ENCODE measurements around the gene KRTAP10-4. TPM values are rescaled to one million over a fixed set of nuclear protein-coding genes. Genes with fewer than 3 reads are reported as not detected.

The KRTAP10-4 gene
- total RNA-seq, 1 experiment from 2014 or later: not detected

DNA sequence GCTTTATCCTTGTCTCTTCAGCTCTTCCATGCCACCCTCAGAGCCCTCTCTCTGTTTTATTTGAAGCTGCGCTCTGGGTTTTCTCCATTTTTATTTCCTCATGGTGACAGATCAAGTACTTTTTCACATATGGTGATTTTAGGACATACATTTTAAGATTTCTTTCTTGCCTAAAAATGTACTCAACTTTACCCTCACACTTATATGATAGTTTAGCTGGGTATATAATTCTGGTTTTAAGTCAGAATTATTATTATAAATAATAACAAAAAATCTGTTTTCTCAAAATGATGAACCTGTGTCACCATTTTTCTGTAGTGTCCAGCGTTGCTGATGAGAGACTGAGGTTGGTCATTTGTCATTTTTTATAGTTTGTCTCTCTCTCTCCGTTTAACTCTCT lies 7.6 kb downstream of the KRTAP10-4 start:
- Mint-ChIP-seq H3K4me1 (ENCODE audit: insufficient read depth, unreplicated experiment) (no peaks in the 10 kb centered on the region), H3K9me3 (ENCODE audit: unreplicated experiment) (peaks cover 16% of the 10 kb centered on the region), H3K27ac (ENCODE audit: low read depth, unreplicated experiment) (no peak overlapping the region), H3K36me3 (ENCODE audit: insufficient read depth, unreplicated experiment) (no peaks in the 10 kb centered on the region), H3K4me3 (ENCODE audit: unreplicated experiment) (no peak overlapping the region), H3K27me3 (ENCODE audit: insufficient read depth, unreplicated experiment) (peaks cover 40% of the 10 kb centered on the region)
- intact Hi-C loops (cut with micrococcal nuclease): no loop called here
- CTCF ChIA-PET: no interaction called here
- TF ChIP-seq, protein P1, sequence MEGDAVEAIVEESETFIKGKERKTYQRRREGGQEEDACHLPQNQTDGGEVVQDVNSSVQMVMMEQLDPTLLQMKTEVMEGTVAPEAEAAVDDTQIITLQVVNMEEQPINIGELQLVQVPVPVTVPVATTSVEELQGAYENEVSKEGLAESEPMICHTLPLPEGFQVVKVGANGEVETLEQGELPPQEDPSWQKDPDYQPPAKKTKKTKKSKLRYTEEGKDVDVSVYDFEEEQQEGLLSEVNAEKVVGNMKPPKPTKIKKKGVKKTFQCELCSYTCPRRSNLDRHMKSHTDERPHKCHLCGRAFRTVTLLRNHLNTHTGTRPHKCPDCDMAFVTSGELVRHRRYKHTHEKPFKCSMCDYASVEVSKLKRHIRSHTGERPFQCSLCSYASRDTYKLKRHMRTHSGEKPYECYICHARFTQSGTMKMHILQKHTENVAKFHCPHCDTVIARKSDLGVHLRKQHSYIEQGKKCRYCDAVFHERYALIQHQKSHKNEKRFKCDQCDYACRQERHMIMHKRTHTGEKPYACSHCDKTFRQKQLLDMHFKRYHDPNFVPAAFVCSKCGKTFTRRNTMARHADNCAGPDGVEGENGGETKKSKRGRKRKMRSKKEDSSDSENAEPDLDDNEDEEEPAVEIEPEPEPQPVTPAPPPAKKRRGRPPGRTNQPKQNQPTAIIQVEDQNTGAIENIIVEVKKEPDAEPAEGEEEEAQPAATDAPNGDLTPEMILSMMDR (IDR thresholded peaks at IDR 0.05; ENCODE audit: unreplicated experiment): no peak
- DNase-seq (ENCODE audit: unreplicated experiment): no peak
- POLR2A ChIA-PET: no interaction called here
- BruUV-seq (replicated peaks): no TSS peak

DNA sequence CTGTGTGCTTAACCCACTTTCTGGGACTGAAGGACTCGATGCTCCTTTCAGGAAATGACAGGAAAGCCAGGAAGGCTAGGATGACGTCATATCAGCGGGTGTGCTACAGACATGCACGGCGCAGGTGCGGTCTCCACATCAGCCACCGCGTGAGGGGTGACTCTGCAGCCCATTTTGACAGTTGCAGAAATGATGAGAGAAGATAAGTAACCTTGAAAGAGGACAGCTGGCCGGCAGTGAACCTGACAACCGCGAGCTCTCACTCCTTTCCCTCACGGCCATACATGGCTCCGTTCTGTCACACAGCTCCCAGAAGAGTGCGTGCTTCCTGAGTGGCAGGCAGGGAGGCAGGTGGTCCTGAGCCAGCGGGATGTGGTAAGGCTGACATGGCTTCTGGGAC lies 8.5 kb downstream of the KRTAP10-4 start:
- POLR2A ChIA-PET: no interaction called here
- CTCF ChIA-PET: no interaction called here
- Mint-ChIP-seq H3K4me1 (ENCODE audit: insufficient read depth, unreplicated experiment) (no peaks in the 10 kb centered on the region), H3K27ac (ENCODE audit: low read depth, unreplicated experiment) (no peak overlapping the region), H3K27me3 (ENCODE audit: insufficient read depth, unreplicated experiment) (peaks cover 49% of the 10 kb centered on the region), H3K36me3 (ENCODE audit: insufficient read depth, unreplicated experiment) (no peaks in the 10 kb centered on the region), H3K9me3 (ENCODE audit: unreplicated experiment) (peaks cover 14% of the 10 kb centered on the region), H3K4me3 (ENCODE audit: unreplicated experiment) (no peak overlapping the region)
- intact Hi-C loops (cut with micrococcal nuclease): no loop called here
- DNase-seq (ENCODE audit: unreplicated experiment): no peak
- no TSS peak for BruUV-seq (replicated peaks)
- TF ChIP-seq, protein P1 (IDR thresholded peaks at IDR 0.05; ENCODE audit: unreplicated experiment): no peak

DNA sequence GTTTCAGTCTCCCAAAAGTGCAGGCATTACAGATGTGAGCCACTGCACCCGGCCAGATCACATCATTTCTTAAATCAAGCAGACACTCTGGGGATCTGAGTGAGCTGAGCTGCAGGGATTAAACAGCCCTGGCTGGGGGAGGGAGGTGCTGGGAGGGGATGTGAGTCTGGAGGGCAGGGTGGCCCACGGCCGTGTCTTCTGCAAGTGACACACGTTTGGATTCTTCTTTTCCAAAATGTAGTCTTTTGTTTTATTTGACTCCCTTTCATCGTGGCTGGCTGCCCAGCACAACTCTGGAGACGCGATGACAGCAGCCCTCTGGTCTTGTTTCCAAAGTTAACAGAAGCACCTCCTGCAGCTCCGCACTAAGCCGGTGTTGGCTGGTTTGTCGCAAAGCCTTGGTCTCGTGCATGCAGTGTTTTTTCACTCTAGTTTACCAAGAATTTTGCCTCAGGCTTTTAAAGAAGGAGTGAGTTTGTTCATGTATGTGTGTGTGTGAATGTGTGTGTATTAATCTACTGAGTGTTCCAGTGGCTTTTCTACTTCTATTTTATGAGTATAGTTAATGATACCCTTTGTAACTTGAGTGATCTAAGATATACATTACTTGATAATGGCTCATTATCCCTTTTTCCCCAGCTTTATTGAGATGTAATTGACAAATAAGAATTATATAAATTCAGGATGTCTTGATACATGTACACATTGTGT lies 9.7 kb downstream of the KRTAP10-4 start:
- POLR2A ChIA-PET: interaction anchor here (0.6 kb wide), 1 partner anchor 47 kb away, joined by 3 read pairs; no protein-coding TSS in a partner anchor
- no TSS peak for BruUV-seq (replicated peaks)
- Mint-ChIP-seq H3K9me3 (ENCODE audit: unreplicated experiment) (peaks cover 8% of the 10 kb centered on the region), H3K27ac (ENCODE audit: low read depth, unreplicated experiment) (no peak overlapping the region), H3K36me3 (ENCODE audit: insufficient read depth, unreplicated experiment) (no peaks in the 10 kb centered on the region), H3K4me1 (ENCODE audit: insufficient read depth, unreplicated experiment) (no peaks in the 10 kb centered on the region), H3K27me3 (ENCODE audit: insufficient read depth, unreplicated experiment) (peaks cover 61% of the 10 kb centered on the region), H3K4me3 (ENCODE audit: unreplicated experiment) (no peak overlapping the region)
- intact Hi-C loops (cut with micrococcal nuclease): no loop called here
- no peak for DNase-seq (ENCODE audit: unreplicated experiment)
- TF ChIP-seq, protein P1 (IDR thresholded peaks at IDR 0.05; ENCODE audit: unreplicated experiment): no peak
- CTCF ChIA-PET: interaction anchor here (0.6 kb wide), 1 partner anchor 239 kb away, joined by 3 read pairs; no protein-coding TSS in a partner anchor

DNA sequence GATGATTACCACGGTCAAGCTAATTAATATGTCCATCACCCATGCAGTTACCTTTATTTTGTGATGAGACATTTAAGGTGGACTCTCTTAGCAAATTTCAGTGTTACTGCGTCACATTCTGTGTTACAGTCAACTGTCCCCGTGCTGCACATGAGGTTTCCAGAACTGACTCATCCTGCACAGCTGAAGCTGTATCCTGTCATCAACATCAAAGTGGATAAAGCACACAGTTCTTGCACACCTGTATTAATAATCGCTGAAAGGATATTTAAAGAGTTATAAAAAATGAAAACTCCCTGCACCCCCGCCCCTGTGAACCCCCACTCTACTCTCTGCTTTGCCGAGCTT lies 10.2 kb downstream of the KRTAP10-4 start:
- H3K4me3 Mint-ChIP-seq (ENCODE audit: unreplicated experiment): no peak overlapping the region
- H3K27ac Mint-ChIP-seq (ENCODE audit: low read depth, unreplicated experiment): no peak overlapping the region
- H3K4me1 Mint-ChIP-seq (ENCODE audit: insufficient read depth, unreplicated experiment): no peaks in the 10 kb centered on the region
- intact Hi-C loops (cut with micrococcal nuclease): no loop called here
- H3K36me3 Mint-ChIP-seq (ENCODE audit: insufficient read depth, unreplicated experiment): no peaks in the 10 kb centered on the region
- CTCF ChIA-PET: interaction anchor here (0.6 kb wide), 1 partner anchor 240 kb away, joined by 3 read pairs; no protein-coding TSS in a partner anchor
- H3K9me3 Mint-ChIP-seq (ENCODE audit: unreplicated experiment): peaks cover 8% of the 10 kb centered on the region
- POLR2A ChIA-PET: interaction anchor here (0.5 kb wide), 1 partner anchor 27 kb away, joined by 3 read pairs; no protein-coding TSS in a partner anchor
- no peak for DNase-seq (ENCODE audit: unreplicated experiment)
- H3K27me3 Mint-ChIP-seq (ENCODE audit: insufficient read depth, unreplicated experiment): peaks cover 62% of the 10 kb centered on the region
- no TSS peak for BruUV-seq (replicated peaks)
- TF ChIP-seq, protein P1 (IDR thresholded peaks at IDR 0.05; ENCODE audit: unreplicated experiment): no peak

All from MCF 10A (cell line).